Activated CD4-positive, alpha-beta T cell treated with anti-CD3 and anti-CD28 coated beads, Interleukin-2, amount 50 U/mL, for 48 hours (primary cell): Measurements from ENCODE around the gene HAVCR2.
"Not testable (repeated sequence)": the region's sequence is repeated elsewhere in the genome, so short reads cannot be mapped to it uniquely, and the experiment has no call there.

Experiments used
- DNase-seq, 2 experiments: peaks; one replicate each; pipeline ENCODE4 v3.0.0-alpha.2; 2020

HAVCR2 gene

DNA sequence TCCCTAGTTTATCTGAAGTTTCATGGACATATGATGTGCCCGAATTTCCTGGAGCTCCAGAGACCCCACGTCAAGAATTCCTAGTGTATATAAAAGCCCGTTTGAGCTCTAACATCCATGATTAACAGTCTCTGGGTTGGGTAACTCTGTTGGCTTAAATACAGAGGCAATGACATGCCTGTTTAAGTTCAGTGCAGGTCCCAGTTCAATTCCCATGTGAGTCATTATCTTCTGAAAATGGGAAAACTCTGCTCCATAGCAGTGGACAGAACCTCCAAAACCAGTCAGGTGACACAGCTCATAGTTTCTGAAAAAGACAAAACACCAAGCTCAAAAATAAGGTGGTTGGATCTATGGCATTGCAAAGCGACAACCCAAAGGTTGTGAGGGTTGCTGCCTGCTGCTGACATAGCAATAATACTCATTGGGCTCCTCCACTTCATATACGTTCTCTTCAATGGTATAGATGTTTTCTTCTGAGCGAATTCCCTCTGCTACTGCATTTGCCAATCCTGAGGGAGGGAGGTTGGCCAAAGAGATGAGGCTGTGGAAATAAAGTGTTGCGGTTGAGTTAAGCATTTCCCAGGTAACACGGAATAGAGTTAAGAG, 22.0 kb downstream of the HAVCR2 start:
- DNase-seq = no peak

DNA sequence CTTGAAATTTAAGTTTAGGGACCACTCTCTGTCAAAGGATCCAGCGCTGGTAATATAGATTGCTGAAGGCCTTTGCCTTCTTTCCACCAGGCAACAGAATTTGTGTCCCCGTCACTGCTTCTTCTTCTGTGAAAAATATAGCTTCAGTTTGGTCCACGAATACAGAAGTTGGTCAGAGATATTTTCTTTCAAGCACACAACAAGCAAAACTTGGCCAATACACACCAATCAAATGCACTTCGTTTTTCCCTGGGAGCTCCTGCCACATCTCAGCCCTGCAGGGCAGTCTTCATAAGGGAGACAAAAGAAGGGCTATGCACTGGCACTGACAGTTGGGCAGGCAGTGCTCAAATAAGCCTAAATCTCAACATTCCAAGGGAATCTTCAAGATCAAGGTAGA, 22.9 kb downstream of the HAVCR2 start:
- no peak for DNase-seq

DNA sequence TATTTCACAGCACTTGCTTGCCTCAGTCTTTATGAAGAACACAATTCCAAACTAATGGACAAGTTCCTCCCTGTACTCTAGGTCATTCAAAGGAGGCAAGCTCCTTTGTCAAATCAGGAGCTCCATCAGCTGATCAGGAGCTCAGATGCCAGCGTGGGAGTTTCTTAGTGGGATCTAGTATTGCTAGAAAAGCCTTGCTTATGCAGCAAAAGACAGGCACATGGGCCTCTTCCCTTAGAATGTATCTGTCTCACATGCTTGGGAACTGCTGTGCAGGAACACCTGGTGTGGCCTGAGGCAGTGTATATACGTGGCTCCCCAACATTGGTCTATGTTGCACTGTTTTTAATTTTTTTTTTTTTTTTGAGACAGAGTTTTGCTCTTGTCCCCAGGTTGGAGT, 28.6 kb downstream of the HAVCR2 start:
- no peak for DNase-seq

DNA sequence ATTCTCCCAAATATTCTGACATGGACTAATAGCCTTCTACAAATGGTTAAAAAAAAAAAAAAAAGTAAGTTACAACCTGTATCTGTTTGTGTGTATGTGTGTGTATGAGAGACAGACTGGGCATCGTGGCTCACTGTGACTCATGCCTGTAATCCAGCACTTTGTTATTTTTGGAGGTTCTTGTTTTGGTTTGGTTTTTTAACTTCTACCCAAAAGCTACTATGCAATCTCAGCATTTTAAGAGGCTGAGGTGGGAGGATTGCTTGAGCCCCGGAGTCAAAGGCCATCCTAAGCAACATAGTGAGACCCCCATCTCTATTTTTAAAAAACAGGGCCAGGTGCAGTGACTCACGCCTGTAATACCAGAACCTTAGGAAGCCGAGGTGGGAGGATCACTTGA, 32.3 kb downstream of the HAVCR2 start:
- no peak for DNase-seq

DNA sequence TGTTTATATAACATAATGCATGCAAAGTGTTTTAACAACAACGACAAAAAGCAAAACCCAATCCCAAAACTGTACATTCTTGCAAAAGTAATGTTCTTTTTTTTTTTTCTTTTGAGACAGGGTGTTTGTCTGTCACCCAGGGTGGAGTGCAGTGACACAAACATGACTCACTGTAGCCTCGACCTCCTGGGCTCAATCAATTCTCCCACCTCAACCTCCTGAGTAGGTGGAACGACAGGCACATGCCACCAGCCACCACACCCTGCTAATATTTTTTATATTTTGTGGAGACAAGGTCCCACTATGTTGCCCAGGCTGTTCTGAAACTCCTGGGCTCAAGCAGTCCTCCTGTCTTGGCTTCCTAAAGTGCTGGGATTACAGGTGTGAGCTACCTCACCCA, 36.3 kb downstream of the HAVCR2 start:
- DNase-seq = peak in 1 of 2 experiments; percentile 11

DNA sequence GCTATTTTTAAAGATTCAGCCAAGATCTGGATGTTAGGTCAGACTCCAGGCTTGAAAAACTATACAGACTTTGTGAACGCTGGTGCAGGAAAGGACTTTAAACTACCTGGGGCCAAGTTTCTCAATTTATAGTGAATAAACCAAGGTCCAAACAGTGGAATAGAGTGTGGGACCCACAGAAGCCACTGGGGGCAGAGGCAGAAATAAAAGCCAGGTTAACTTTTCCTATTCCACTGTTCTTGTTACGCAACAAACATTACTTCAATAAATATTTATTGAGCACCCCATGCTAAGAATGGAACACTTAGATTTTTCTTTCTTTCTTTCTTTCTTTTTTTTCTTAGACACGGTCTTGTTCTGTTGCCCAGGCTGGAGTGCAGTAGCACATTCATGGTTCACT, 38.9 kb downstream of the HAVCR2 start:
- DNase-seq = no peak

DNA sequence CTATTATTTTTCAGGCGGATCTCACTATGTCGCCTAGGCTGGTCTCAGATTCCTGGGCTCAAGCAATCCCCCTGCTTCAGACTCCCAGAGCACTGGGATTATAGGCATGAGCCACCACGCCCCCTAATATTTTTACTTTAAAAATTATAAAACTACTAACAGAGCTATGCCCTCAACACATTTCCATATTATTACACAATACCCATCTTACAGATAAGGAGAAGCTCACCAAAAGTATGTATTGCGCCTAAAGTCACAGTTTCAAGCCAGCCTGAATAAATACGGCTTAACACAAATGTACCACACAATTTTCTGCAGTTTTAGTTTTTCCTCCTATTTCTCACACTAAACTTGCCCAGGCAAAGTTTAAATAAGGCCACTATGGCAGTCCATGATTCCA, 40.1 kb downstream of the HAVCR2 start:
- no peak for DNase-seq

DNA sequence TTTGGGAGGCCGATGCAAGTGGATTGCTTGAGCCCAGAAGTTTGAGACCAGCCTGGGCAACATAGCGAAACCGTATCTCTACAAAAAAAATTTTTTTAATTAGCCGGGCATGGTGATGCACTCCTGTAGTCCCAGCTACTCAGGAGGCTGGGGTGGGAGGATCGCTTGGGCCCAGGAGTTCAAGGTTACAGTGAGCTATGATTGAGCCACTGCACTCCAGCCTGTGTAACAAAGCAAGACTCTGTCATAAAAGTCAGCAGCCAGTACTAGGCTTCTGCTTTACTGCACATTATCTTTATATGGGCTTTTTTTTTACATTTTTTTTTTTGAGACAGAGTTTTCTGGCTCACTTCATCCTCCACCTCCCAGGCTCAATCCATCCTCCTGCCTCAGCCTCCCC, 40.5 kb downstream of the HAVCR2 start:
- no peak for DNase-seq

DNA sequence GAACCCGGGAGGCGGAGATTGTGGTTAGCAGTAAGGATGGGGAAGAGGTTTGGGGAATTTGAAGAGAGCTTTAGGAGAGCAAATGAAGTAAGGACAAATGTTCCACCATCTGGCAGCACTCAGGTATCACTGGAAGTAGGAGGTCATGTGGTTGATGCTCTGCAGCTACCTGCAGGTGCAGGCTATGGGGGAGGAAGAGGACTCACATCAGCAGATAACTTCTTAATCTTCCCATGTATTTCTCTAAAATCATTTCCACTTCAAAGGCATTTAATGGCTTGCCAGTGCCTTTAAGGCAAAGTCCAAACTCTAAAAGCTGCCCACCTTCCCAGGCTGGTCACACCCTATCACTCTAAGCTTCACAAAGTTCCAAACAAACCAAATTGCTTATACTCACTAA, 41.8 kb downstream of the HAVCR2 start:
- no peak for DNase-seq

DNA sequence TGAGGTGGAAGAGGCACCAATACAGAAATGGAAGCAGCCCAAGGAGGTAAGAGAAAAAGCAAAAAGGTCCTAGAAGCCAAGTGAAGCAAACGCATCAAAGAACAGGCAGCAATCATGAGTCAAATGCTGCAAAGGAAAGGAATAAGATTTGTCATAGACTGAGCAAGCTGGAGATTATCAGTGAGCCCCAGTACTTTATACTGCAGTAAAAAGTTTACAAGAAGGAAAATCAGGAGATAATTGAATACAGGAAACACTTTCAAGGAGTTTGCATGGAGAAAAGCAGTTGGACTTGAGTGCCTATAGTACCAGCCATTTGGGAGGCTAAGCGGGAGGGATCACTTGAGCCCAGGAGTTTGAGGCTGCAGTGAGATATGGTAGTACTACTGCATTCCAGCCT, 42.8 kb downstream of the HAVCR2 start:
- no peak for DNase-seq

DNA sequence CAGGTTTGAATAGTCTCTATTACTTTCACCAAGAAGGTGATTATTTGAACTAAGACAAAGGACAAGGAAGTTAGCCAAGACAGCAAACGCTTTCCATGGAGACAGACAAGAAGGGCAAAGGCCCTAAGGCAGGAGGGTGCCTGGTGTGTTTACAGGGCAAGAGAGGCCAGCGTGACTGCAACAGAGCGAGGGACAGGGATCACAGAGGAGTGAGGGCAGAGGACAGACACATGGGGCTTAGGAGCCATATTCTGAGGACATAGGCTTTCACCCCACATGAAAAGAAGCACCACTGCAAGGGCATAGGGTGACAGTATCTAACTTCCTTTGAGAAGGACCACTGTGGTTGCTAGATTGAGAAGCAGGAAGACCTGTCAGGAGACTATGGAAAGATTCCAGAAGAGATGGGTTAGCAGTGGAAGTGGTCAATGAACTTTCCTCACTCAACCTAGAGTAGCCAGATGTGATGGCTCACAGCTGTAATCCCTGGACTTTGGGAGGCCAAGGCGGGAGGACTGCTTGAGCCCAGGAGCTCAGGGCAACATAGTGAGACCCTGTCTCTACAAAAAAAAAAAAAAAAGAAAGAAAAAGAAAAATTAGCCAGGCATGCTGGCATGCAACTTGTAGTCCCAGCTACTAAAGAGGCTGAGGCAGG, 44.9 kb downstream of the HAVCR2 start:
- no peak for DNase-seq

DNA sequence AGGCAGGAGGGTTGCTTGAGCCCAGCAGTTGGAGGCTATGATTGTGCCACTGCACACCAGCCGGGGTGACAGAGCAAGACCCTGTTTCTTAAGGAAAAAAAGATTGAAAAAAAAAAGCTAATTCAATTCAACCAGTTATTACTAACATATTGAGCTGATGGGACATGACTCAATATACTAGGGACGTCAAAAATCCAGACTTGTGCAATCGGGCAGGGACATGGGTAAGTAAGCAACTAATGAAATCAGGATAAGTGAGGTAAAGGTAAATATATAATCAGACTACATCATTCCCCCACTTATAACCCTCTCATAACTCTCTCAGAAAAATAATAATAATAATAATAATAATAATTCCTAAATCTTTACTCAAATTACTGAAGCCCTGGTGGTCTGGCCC, 49.0 kb downstream of the HAVCR2 start:
- DNase-seq = no peak

DNA sequence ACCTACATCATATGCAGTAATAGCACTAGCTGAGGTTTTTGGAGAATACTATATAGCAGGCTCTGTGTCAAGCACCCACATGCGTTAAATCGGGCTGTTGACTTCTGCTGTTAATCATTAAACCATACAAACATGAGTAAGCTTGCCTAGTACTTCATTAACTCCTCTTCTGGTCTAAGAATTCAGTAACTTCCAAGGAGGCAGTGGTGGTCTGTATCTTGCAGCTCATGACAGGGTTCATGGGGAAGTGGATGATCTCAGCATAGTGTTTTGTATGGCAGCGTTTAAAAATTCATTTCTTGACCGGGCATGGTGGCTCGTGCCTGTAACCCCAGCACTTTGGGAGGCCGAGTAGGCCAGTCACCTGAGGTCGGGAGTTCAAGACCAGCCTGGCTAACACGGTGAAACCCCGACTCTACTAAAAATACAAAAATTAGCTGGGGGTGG, 49.7 kb downstream of the HAVCR2 start, which contains the start of gene HAVCR1:
HAVCR1 (minus strand) TSS at position 24 of the 447 bp plus-strand sequence. CDS start 1,173 bp downstream, outside the sequence.
- DNase-seq = no peak

DNA sequence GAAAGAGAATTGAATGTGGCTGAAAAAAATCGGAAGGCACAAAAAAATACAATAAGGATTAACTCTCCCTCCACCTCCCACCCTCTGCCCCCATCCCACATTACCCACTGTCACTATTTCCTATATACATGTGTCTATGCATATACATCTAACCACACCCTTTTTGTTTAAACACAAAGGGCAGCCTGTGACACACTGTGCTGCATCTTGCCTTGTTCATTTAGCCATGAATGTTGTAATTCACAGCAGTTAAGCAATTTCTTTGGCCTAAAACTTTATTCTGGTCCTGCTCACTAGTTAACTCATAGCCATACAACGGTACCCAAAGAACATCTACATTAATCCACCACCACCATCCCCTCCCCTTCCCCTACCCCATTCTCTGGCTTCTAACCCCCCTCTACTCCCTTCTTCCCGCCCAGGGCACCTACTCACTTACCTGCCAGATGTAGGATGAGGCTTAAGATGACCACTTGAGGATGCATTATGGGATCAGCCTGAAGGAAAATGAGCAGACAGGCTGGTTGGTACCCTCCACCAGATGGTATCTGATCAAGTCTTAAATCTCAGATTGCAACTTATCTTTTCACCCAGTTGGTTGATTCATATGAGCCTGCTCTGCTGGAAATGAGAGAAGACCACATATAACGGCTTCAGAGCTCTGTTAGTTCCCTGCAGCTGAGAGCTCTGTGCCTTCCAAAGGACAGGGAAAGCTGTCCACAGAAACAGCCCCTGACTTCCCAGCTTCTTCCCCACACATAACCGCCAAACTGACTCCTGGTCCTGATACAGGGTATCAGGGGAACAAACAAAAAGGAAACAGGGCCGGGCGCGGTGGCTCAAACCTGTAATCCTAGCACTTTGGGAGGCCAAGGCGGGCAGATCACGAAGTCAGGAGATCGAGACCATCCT, 51.1 kb downstream of the HAVCR2 start:
- DNase-seq = no peak

DNA sequence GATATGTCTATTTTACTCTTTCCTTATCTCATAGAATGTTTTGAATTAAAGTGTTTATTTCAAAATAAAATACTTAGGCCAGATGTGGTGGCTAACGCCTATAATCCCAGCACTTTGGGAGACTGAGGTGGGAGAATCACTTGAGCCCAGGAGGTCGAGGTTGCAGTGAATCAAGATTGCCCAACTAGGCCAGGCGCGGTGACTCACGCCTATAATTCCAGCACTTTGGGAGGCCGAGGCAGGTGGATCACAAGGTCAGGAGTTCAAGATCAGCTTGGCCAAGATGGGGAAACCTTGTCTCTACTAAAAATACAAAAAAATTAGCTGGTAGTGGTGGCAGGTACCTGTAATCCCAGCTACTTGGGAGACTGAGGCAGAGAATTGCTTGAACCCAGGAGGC, 52.0 kb downstream of the HAVCR2 start:
- DNase-seq = not testable (repeated sequence)

DNA sequence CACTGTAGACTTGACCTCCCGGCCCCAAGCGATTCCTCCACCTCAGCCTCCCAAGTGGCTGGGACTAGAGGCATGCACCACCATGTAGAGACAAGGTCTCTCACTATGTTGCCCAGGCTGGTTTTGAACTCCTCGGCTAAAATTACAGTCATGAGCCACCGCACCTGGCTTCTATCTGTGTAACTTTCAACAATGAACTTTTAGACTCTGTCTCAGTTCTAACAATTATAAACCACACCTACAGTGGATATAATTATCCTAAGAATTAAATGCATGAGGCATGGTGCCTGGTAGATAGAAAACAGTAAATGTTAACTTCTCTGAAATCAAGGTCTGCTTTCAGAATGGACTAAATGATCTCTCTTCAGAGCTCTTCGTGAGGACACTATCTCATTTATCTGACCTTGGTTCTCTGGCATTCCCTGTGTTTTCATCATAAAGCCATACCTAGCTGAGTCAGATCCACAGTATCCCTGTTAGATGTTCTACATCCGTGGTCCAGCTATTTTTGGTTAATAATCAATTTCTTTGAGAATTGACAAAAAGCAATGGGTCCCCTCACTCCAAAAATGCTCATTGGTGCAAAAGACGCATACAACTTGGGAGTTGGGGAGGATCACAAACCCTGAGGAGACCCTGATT, 57.1 kb downstream of the HAVCR2 start:
- no peak for DNase-seq

DNA sequence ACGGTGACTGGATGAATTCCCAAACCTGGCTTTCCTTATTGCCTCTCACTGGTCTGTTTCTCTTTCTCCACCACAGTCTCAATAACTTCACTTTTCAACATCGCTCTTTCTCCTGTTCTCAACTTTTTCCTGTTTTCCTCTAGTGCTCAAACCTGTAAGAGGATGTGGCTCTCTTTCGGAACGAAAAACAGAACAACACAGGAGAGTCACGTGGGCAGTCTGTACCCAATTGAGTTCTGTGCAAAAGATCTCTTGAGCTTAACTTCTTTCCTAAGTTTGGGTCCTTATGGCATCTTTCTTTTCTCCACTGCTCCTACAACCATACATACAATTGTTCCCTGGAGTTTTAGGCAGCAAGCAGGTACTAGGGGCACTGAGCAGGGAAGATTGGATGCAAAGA, 58.8 kb downstream of the HAVCR2 start:
- DNase-seq = no peak

DNA sequence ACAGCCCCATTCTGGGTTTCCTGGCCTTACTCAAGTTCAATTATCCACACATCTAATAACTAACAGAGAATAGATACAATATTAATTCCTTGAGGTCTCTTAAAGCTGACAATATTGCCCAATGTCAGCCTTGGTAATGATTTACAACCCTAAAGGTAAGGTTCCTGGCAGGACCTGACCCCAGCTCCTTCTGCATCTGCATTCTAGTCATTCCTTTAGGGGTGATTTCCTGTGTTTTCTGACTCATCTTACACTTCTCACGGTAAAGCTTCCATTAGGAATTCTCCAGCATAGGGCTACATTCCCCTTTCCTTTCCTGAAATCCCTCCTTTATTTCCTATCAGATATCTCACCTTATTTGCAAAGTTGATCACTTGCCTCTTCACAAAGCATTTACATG, 59.2 kb downstream of the HAVCR2 start:
- no peak for DNase-seq

DNA sequence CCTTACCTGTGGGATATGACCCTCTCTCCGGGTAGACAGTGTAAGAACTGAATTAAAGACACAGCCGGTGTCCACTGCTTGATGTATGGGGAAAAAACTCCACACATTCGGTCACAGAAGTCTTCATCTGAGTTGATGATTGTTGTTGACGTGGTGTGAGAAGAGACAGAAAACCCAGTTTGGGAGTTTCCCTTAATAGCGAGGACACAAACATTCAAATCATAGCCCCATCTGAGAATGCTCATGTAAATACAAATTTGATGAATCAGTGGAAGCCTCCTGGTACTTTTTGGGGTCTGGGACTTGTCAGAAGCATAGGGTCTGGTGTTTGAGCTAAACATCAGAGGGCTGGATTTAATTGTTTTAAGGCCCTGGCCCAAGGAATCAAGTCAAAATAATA, 60.9 kb downstream of the HAVCR2 start:
- no peak for DNase-seq

DNA sequence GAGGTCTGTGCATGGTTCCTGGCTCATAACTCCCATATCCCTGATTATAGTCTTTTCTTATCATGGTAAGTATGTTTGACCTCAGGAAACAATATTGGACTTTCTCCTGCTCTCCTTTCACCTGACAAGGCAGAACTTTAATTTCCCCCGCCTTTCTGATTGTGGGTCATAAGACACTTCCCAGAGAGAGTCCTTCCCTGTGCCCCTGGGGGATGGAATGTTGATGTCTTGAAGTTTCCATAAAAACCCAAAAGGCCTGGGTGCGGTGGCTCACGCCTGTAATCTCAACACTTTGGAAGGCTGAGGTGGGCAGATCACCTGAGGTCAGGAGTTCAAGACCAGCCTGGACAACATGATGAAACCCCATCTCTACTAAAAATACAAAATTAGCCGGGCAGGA, 61.8 kb downstream of the HAVCR2 start:
- DNase-seq = not testable (repeated sequence)

DNA sequence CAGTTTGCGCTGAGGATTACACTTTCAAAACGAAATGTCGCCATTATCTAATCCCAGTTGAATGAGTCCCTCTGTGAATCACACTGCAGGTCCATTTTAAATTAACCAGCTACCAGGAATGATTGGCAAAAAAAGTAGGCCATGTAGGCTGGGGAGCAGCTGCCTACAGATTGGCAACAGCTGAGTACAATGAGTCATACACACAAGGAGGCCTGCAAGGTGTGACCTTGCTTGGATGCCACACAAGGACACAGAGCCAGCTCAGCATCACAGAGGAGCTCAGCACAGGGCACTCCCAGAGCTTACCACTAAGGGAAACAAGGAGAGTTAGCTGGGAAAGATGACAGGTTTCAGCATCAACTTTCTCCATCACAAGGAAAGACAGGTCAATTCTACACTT, 62.8 kb downstream of the HAVCR2 start:
- no peak for DNase-seq

DNA sequence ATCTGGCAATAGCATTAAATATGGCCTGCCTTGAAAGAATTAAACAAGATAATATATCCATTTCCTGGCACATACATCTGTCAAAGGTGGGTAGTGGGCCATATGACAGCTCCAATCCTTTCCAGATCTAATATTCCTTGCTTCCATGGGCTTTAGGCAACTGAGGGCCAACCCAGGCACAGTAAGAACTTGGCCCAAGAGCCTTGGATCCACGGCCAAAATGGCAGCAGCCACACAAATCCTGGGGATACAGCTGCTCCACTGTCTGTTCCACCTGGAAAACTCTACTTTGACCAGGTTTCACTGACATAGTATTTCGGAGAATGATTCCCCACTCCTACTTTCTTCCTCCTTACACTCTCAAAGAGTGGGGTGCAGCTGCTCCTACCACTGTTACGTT, 63.2 kb downstream of the HAVCR2 start:
- no peak for DNase-seq

DNA sequence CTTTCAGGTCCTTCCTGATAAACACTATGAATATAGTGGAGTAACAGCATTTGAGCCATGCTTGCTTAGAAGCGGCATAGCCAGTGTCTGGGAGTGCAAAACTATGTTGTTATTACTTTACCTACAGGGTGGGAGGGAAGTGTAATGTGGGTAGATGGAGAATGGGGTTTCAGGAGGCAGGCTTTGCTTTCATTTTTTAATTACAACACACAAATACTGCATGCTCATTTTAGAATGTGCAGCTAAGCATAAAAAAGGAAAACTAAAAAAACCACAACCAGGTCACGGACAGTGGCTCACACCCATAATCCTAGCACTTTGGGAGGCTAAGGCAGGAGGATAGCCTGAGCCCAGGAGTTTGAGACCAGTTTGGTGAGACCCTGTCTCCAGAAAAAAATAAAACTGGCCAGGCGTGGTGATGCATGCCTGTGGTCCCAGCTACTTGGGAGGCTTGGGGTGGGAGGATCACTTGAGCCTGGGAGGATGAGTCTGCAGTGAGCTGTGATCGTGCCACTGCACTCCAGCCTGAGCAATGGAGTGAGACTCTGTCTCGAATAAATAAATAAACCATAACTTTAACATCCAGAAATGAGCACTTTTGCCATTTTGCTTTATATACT, 70.2 kb downstream of the HAVCR2 start:
- no peak for DNase-seq
